IPS-NIHi7 (cell line): ENCODE data around the gene GJA1.
"Not testable (repeated sequence)": the region's sequence is repeated elsewhere in the genome, so short reads cannot be mapped to it uniquely, and the experiment has no call there.

Experiments used
- DNase-seq: peaks from one replicate; pipeline ENCODE4 v3.0.0; 2012; ENCODE audit warnings: mixed read lengths; ENCODE audit errors: extremely low spot score

Gene GJA1

DNA sequence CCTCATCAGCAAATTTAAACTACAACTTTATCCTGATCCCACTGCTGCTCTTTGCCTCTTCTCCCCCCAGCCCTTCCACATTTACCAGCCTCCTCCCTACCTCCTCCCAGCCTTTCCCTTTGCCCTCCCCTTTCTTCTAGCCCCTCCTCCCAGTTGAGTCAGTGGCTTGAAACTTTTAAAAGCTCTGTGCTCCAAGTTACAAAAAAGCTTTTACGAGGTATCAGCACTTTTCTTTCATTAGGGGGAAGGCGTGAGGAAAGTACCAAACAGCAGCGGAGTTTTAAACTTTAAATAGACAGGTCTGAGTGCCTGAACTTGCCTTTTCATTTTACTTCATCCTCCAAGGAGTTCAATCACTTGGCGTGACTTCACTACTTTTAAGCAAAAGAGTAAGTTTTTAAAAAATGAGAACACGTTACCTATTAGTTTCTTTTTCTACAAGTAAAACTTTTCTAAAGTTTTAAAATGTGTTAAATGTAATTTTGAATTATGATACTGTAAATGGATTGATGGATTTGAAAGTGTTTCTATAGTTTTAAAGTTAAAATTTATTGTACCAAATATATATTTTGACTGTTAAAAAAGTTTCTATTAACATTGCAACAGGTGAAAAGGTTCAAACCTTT is at the start of gene GJA1:
Gene GJA1, plus strand, starts transcription at position 203 of the 626 bp plus-strand sequence. CDS start 11,202 bp downstream, outside the sequence.
- DNase-seq = peak; percentile 77

DNA sequence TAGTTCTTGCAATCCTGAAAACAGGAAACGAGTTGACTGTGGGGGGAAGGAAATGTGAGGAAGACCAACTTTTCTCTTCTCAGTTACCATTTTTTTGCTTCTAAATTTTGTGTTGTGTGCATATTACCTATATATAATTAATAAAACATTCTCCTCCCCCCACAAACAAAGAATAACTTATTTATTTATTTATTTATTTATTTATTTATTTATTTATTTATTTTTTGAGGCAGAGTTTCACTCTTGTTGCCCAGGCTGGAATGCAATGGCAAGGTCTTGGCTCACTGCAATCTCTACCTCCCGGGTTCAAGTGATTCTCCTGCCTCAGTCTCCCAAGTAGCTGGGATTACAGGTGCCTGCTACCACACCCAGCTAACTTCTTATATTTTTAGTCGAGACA is 48.9 kb upstream of the GJA1 start:
- not testable (repeated sequence) for DNase-seq

DNA sequence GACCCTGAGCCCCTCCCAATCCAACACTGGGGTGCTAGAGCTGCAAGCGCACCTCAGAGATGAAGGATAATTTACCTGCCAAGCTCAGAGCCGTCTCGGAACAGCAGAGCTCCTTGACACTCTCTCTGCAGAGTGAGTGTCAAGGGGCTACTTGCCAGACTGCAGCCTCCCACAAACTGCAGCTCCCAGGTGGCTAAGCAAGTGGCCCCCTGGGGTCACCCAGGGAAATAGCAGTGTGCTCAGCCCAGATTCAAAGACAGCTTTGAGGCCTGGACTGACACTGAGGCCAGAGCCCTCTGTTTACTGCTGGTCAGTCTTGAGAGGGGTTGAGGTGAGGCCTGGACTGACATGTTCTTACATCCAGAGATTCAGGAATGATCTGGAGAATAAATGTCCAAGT is 46.0 kb upstream of the GJA1 start:
- no peak for DNase-seq

DNA sequence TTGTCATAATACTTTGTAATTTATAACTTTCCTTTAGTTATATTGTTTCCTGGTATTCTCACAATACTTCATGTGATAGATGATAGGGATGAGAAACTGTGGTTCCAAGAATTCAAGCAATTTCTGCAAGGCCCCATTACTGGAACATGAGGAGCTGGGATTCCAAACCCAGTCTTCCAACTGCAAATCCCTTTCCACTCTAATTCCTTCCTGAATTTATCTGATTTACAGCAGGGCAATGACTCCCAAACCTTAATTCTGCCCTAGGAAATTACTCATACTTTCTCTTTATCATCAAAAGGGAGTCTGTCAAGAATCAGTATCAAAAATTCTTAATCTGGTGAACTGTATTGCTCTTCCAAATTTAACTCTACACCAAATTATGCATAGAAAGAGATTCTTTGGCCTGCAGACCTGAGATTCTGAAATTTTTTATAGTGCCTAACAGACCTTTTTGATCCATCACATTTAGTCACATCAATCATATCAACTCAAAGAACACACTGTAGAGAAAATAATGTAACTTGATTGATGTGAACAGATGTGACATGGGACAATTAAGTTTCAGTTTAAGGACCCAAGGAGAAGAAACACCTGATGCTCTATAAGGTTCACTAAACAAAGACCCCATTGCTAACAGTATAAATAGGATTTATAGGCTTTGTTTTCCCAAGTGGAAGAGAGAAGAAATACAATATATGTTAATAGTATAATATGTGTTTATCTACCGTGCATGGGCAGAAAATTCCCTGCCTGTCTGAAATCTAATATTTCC is 41.5 kb upstream of the GJA1 start:
- DNase-seq = no peak

DNA sequence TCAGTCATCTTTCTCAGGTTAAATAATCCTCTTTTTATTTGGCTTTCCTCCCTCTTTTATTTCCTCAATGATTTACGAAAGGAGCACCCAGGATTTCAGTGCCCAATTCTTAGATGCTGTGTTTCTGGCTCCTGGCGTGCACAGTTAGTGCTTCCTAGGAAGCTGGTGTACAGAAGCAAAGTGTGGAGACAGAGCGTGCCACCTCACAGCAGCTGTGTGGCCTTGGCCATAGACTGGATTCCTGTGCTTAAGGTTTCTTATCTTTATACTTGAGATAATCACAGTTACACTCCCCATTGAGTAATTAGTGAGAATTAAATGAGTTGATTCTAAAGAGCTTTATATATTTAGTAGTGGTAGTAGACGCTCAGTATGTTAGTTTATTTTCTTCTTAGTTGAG is 39.7 kb upstream of the GJA1 start:
- DNase-seq = no peak

DNA sequence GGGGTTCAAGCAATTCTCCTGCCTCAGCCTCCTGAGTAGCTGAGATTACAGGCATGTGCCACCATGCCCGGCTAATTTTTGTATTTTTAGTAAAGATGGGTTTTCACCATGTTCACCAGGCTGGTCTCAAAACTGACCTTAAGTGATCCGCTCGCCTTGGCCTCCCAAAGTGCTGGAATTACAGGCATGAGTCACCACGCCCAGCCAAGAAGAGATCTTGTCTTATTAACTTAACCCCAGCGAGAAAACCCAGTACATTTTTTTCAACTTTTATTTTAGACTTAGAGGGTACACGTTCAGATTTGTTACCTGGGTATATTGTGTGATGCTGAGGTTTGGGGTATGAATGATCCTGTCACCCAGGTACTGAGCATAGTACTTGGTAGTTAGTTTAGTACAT is 38.3 kb upstream of the GJA1 start:
- DNase-seq = not testable (repeated sequence)

DNA sequence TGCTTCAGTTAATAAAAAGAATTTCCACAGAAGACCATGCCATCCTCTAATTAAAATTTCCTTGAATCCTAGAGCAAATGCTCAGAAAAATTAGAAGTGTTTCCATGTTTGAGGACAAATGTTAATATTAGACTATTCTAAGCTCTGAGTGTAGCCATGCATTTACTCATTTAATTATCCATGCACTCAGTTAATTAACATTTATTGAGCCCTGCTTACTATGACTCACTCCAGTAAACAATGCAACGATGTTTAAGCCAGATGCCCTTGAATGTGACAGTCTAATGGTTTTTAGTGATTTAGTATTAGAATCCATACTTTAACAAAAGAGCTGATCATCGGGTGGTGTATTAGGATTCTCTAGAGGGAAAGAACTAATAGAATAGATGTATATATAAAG is 37.3 kb upstream of the GJA1 start:
- DNase-seq = no peak

DNA sequence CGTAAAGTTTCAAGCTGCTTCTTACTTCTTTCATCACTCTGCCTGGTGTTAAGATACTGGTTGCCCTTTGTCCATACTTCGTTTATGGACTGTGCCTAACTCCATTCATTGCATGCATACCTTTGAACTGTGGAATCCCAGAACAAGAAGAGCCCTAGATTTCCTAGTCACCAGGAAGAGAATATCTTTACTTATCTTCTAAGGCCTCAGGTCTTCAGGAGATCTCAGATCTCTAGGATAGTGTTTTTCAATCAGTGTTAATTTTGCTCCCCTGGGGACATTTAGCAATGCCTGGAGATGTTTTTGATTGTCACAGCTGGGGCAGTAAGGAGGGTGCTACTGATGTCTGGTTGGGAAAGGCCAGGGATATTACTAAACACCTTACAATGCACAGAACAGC is 35.5 kb upstream of the GJA1 start:
- no peak for DNase-seq

DNA sequence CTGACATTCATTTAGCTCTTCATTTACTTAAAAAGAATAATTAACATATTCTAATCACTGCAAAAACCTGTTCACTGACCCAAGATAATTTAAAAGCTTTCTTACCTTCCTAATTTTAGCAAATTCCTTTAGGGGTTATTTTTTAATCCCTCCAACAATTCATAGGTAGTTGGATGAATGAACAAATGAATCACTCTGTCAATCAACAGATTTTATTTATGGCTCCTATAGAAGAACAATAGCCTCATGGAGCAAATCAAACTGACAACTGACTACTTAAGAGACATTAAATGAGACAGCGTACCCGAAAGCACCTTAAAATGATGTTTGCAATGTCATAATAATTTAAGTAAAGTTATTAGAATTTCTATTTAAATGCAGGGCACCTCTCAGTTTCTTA is 31.5 kb upstream of the GJA1 start:
- no peak for DNase-seq

DNA sequence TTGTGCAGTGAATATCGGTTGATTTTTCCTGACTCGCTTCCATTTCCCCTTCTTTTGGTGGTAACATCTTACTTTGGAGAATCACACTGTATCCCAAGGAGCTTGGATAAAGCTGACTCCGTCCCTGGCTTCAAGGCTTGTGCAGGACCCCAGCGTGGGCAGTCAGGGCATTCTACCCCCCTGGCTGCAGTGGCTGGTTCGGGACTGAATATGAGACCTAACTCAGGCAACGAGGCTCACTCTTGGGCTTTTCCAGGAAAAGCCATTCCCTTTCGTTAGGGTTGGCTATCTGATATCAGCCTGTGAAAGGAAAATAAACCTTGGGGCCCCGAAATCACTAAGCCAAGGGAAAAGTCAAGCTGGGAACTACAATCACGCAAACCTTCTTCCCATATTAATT is 30.1 kb upstream of the GJA1 start:
- no peak for DNase-seq

DNA sequence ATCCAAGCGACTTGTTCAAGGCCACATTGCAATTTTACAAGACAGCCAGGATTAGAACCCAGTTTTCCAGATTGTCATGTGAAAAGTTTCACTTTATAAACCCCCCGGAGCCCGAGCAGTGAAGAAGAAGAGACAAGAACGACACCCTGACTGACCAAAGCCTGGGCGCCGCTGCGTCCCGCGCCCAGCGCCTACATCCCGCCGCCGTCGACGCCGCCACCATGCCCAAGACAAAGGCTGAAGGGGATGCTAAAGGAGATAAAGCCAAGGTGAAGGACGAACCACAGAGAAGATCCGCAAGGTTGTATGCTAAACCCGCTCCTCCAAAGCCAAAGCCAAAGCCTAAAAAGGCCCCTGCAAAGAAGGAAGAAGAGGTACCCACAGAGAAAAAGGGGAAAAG is 27.1 kb upstream of the GJA1 start:
- DNase-seq = no peak

DNA sequence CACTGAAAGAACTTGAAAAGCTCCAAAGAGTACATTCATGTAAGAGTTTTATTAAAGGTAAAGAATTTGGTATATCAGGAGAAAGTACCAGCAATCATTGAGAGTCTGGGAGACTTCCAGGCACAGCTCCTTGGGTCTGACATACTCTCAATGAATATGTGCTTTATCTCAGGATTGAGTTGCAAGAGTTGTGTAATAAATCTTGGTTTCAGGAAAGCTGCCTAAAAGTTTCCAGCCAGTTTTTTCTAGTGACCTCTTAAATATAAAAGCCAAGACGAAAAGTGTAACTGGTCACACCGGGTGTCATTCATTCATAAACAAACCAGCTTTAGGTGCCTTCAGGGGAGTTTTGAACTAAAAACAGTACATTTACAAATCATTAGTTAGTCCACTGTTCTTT is 21.6 kb upstream of the GJA1 start:
- DNase-seq = no peak

DNA sequence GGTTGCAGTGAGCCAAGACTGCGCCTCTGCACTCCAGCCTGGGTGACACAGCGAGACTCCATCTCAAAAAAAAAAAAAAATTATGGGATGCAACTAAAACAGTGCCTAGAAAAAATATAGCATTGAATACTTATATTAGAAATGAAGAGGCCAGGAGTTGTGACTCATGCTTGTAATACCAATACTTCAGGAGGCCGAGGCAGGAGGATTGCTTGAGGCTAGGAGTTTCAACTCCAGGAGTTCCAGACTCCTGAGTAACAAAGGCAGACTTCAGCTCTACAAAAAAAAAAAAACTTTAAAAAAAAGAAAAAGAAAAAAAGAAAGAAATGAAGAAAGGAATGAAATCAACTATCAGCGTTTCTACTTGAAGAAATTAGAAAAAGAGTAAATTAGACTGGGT is 17.1 kb upstream of the GJA1 start:
- DNase-seq = no peak

DNA sequence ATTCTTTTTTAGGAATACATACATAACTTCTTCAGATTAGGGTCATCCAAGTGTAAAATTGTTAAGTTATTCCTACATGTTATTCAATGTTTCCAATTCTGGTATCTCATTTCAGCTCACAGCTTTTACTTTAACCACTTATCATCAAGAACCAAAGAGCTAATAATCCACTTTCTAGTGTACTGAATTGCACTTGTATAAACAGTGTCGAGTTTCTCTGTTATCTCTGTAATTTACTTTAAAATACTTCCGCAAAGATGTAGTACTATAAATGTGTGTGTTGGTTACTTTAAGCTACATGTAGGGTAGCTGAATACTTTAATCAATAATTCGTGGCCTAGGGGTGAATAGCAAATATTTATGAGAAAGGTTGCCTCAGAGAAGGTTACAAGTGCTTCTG is 8.8 kb upstream of the GJA1 start:
- DNase-seq = no peak

DNA sequence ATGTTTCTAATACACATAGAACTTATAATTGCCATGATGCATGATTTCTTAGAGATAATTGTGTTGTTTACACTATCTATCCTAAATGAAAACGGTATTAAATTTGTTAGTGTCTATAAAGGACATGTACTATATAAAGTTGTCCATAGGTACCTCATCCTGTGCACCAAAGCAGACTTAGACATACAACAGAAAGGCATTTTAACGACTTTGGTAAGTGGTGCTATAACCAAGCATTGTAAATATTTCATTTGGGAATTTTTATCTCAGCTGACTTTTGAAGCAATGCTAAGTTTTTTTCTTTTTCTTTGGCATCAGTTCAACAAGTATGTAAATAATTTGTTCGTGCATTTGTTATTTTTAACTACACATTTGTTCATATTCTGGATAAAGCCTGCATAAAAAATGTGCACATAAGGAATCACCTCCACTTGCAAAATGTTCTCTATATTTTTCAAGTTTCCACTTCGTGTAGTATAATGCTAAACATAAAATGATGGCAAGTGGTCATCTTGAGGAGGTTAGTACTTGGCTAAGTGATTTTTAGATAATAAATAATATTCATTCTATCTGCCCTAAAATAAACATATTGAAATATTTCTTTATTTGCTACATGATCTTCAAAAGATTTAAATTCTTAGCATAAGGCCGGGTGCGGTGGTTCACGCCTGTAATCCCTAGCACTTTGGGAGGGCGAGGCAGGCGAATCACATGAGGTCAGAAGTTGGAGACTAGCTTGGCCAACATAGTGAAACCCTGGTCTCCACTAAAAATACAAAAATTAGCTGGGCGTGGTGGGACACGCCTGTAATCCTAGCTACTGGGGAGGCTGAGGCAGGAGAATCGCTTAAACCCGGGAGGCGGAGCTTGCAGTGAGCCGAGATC is 6.3 kb upstream of the GJA1 start:
- no peak for DNase-seq

DNA sequence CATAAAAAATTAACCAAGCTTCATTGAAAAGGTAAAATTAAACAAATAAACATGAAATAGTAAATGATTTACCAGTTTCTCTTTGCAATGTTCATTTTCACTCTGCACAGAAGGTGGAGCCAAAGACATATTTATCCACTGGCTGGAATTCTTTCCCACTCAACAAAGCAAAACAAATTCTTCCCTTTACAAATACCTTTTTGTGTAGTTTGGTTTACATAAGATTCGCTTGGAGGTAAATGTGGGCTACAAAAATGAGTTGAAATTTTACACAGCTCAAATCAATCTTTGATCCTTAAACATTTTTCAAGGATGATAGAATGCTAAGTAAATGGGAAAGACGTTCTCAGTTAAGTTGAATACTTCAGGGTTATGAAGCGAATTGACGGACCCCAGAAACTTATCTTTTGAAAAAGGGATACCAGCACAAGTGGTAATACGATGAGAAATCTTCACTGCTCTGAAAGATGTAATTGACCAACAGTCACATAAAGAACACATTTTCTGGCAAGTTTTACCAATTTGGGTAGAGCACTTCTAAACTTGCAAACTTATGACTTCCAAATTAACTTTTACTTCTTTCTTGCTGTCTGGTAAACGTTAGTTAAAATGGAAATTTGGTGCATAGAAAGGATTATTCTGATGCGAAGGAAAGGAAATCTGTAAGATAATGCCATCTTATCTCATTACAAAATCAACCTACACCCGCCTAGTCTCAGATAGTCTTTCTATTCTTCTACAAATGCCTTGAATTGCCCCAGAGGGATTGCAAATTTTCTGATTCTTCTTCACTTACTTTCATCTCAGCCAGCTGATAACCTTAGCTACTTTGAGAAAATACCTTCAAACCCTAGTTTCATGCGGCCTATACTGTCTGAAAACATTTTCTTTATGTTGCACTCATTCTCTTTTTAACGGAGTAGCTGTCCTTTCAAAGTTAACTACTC is 4.7 kb upstream of the GJA1 start:
- DNase-seq = no peak

DNA sequence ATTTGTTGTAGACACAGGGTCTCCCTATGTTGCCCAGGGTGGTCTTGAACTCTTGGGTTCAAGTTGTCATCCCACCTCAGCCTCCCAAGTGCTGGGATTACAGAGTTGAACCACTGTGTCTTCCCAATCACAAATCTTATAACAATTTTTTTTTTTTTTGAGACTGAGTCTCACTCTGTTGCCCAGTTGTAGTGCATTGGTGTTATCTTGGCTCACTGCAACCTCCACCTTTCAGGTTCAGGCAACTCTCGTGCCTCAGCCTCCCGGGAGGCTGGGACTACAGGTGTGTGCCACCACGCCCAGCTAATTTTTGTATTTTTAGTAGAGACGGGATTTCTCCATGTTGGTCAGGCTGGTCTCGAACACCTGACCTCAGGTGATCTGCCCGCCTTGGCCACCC is 3.7 kb upstream of the GJA1 start:
- DNase-seq = not testable (repeated sequence)

DNA sequence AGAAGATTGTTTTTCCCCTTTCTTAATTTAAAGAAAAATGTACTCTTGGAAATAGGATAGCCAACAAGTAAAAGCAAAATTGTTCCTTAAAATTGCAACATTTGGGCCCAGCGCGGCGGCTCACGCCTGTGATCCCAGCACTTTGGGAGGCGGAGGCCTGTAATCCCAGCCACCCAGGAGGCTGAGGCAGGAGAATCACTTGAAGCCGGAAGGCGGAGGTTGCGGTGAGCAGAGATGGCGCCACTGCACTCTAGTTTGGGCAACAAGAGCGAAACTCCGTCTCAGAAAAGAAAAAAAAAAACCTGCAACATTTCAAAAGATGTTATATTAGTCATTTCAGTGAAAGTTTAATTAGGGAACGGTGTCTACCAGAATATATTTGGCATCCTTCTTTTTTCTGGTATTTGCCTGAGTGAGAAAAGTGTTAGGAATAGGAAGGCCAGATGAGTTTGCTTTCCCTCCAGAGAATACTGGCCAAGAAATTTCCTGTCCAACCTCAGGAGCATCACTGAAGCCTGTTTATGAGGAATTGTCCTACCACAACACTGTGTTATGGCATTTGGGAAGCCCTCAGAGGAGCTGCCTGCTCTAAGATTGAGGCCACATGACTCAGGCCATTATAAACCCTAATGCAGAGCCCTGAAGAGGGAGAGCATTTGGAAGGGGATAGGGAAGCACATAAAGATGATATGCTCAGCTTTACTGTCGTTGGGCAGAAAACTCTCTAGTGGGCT is 1.2 kb upstream of the GJA1 start:
- DNase-seq = no peak

DNA sequence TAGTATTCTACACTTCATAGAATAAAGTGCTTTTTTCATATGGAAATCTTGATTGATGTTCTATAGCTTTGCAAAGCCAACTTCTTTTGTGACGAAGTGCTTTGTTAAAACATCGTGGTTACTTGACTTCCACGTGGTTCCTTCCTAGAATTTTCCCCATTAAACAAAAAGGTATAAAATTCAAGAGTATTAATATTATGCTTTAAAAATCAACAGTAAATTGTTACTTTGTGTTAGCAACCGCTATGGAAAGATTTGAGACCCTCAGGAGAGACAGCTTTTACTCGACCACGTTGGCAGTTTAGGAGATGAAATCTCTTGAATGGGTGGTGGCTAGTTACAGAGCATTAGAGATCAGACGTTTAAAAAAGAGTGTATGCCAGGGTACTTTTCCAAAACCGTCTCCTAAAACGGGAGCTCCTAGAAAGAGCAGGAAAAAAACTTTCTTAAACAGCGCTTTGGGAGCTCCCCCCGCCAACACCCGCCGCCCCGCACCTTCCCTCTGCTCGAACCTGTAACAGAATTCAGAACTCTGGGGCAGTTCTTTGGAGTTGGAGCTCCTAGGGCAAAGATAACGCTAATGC is 920 bp downstream of the GJA1 start:
- DNase-seq = no peak
